ENCODE data around the gene FKBP4. TPM values are rescaled to one million over a fixed set of nuclear protein-coding genes. Genes with fewer than 3 reads are reported as not detected.
A peak's percentile ranks its signal among the peaks of the same experiment; 100 is the strongest.

The FKBP4 gene
- total and polyA plus RNA-seq, 8 donors = 25.3 to 57.2 (median 44.5) TPM

- H3K27me3 ChIP-seq = no peaks in the 10 kb centered on the region
- no peak for DNase-seq
- 83 to 94% (median 91%) methylated on average over 6 of the region's 6 CpGs for WGBS, 5 donors
- H3K4me1 ChIP-seq = peaks cover 3 to 36% (median 16%) of the 10 kb centered on the region in 4 donors
- H3K27ac ChIP-seq = no peak overlapping the region
- H3K36me3 ChIP-seq = peaks cover 30 to 45% (median 40%) of the 10 kb centered on the region in 4 donors
- intact Hi-C loops (cut with DNase I; ENCODE audit: low total_unique reads) = no loop called here
- TF ChIP-seq CTCF (IDR thresholded peaks at IDR 0.05) (no peak), POLR2AphosphoS5 (IDR thresholded peaks at IDR 0.05) (no peak), POLR2A (IDR thresholded peaks at IDR 0.05) (no peak), EP300 (IDR thresholded peaks at IDR 0.05) (no peak)
- no peak overlapping the region for H3K4me3 ChIP-seq
- H3K9me3 ChIP-seq = no peaks in the 10 kb centered on the region
Observed at GRCh38 chr12:2806700-2807099, 11.9 kb downstream of the FKBP4 start.

GRCh38 chr12:2811801-2812200 lies 17.0 kb downstream of the FKBP4 start:
- Histone ChIP-seq H3K27me3 (no peaks in the 10 kb centered on the region), H3K27ac (peak overlapping the region; percentile 18 to 97 (median 94)), H3K4me3 (peak overlapping the region; percentile 63 to 76 (median 71)), H3K4me1 (peaks cover 6 to 32% (median 25%) of the 10 kb centered on the region in 4 donors), H3K9me3 (no peaks in the 10 kb centered on the region), H3K36me3 (peaks cover 0 to 19% (median 14%) of the 10 kb centered on the region in 4 donors)
- DNase-seq = peak in 1 of 2 donors; percentile 65
- WGBS, 5 donors = 40 to 62% (median 49%) methylated on average over 5 of the region's 5 CpGs
- TF ChIP-seq EP300 (IDR thresholded peaks at IDR 0.05) = no peak
- intact Hi-C loops (cut with DNase I; ENCODE audit: low total_unique reads) = no loop called here

GRCh38 chr12:2812290-2813213 lies 17.8 kb downstream of the FKBP4 start, which contains the start of gene ITFG2:
TSS of gene ITFG2 (plus strand) at chr12:2812668. CDS start at chr12:2812761, 93 bp downstream.
- peak; percentile 99 for DNase-seq
- peaks cover under 1 to 26% (median 20%) of the 10 kb centered on the region in 4 donors for H3K36me3 ChIP-seq
- intact Hi-C loops (cut with DNase I; ENCODE audit: low total_unique reads) = no loop called here
- no peaks in the 10 kb centered on the region for H3K9me3 ChIP-seq
- TF ChIP-seq EP300 (IDR thresholded peaks at IDR 0.05) (peak; percentile 68), POLR2AphosphoS5 (IDR thresholded peaks at IDR 0.05) (peak; percentile 95 to 97 (median 95)), POLR2A (IDR thresholded peaks at IDR 0.05) (peak in 2 of 4 donors; percentile 44 to 77), CTCF (IDR thresholded peaks at IDR 0.05) (peak in 1 of 7 experiments; percentile 18)
- no peaks in the 10 kb centered on the region for H3K27me3 ChIP-seq
- peak within 1 kb of the TSS; percentile 63 to 76 (median 71) for H3K4me3 ChIP-seq
- peaks cover 6 to 32% (median 25%) of the 10 kb centered on the region in 4 donors for H3K4me1 ChIP-seq
- 0% methylated on average over 28 to 48 of the region's 48 CpGs for WGBS, 5 donors
- peak within 1 kb of the TSS; percentile 87 to 97 (median 94) for H3K27ac ChIP-seq

GRCh38 chr12:2813214-2814185 lies 18.7 kb downstream of the FKBP4 start:
- H3K4me3 ChIP-seq = peak overlapping the region; percentile 63 to 76 (median 71)
- intact Hi-C loops (cut with DNase I; ENCODE audit: low total_unique reads) = no loop called here
- H3K9me3 ChIP-seq = no peaks in the 10 kb centered on the region
- DNase-seq = peak in 1 of 2 donors; percentile 82
- H3K4me1 ChIP-seq = peaks cover 6 to 32% (median 25%) of the 10 kb centered on the region in 4 donors
- H3K27me3 ChIP-seq = no peaks in the 10 kb centered on the region
- WGBS, 5 donors = 13 to 17% (median 15%) methylated on average over 10 of the region's 10 CpGs
- TF ChIP-seq POLR2AphosphoS5 (IDR thresholded peaks at IDR 0.05) (no peak), EP300 (IDR thresholded peaks at IDR 0.05) (no peak), CTCF (IDR thresholded peaks at IDR 0.05) (peak in 5 of 7 experiments; percentile 36 to 54 (median 45))
- peak overlapping the region; percentile 87 to 97 (median 94) for H3K27ac ChIP-seq
- peaks cover 10 to 36% (median 29%) of the 10 kb centered on the region in 4 donors for H3K36me3 ChIP-seq

Data from stomach (tissue), 9 donors.